NCI-H526 treated with DMSO at 0.1 percent for 48 hours (cell line): ENCODE data around the gene ABHD3.
"Not testable (repeated sequence)": the region's sequence is repeated elsewhere in the genome, so short reads cannot be mapped to it uniquely, and the experiment has no call there.

Experiments
- DNase-seq: peaks from one replicate; lab custom pipeline; 2025; lab: John Stamatoyannopoulos, UW

The ABHD3 gene

GRCh38 chr18:21650311-21650710 lies 54.3 kb downstream of the ABHD3 start:
- DNase-seq, result no peak

DNA sequence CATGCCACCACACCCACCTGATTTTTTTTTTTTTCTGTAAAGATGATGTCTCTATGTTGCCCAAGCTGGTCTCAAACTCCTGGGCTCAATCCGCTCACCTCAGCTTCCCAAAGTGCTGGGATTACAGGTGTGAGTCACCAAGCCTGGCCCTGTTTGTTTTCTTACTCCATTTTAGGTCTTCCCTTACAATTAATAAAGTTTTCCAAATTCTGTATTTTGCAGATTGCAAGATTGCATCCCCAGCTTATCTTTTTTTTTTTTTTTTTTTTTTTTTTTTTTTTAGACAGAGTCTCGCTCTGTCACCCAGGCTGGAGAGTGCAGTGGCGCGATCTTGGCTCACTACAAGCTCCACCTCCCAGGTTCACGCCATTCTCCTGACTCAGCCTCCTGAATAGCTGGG lies 64.2 kb downstream of the ABHD3 start:
- DNase-seq, result not testable (repeated sequence)

DNA sequence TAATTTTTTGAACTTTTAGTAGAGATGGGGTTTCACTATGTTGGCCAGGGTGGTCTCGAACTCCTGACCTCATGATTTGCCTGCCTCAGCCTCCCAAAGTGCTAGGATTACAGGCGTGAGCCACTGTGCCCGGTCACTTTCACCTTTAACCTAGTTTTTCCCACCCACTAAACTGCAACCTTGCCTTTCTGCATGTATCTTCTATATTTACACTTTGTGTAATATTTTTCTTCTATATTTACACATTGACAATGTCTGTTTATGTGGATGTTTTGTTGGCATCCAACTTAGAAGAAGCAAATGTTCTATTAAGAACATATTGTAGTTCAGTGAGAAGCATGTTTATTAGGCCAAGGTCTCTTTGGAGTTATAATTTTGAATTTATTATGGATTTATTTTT lies 65.8 kb downstream of the ABHD3 start:
- DNase-seq, result no peak

GRCh38 chr18:21636769-21637168 lies 67.8 kb downstream of the ABHD3 start:
- DNase-seq, result no peak

DNA sequence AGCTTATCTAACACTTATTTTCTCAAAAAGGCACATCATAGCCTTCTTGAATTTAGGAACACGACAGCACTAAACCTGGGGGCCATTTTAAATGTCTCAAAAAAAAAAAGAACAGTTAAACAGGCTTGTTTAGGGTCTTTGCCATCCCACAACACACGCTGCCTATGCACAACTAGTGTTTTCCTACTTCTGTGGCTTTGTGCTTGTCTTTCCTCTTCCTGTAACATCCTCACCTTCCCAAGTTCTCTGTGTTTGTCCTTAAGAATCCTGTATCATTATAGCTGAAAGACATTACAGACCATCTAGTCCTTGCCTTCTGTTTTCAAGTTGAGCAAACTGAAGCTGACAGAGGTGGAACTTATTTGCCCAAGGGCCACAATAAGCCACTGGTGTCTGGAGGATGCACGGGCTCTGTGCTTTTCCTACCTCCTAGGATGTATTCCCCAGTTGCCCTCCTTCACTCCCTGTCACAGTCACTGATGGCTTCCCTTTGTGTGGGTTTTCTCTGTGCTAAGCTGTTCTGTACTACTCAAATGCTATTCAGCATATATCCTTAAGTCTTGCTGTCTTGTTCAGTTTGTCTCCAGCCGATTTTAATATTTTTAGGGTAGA lies 69.9 kb downstream of the ABHD3 start:
- DNase-seq, result no peak

DNA sequence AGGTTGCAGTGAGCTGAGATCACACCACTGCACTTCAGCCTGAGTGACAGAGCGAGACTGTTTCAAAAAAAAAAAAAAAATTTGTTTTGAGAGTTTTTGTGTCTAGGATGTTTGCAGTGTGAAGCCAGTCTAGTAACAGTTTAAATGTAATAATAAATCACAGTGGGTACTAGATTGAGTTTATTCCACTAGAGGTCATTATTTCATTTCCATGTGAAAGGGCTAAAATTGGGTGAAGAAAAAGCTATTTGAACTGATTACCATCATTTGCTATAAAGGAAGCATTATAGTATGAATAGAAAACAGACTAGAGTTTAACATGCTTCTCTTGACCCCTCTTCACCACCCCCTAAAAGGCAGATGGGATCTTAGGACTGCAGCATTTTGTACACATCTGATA lies 72.2 kb downstream of the ABHD3 start:
- no peak for DNase-seq

DNA sequence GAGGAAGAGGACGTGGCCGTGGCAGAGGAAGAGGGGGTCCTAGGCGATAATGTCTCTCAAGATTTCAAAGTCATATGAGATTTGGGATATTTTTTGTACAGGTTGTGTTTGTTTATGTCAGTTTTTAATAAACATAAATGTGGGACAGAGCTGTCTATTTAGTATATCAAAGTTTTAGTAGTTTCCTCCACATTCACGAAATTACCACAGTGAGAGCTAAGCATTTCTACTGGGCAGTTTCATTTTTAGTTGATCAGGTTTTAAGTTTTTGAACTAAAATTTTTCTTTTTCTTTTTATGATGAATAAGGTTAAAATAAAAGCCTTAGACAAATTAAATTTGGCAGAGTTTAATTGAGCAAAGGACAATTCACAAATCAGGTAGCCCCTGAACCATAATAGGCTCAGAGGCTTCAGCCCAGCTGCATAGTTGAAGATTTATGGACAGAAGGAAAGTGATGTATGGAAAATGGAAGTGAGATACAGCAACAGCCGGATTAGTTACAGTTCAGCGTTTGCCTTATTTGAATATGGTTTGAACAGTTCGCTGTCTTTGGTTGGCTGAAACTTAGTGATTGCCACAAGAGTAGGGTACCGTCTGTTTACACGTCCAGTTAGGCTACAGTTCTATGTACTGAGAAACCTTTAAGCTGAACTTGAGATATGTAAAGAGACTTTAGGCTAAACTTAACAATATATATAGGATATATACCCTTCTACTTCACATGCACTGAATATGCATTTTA lies 75.3 kb downstream of the ABHD3 start:
- DNase-seq, result no peak

DNA sequence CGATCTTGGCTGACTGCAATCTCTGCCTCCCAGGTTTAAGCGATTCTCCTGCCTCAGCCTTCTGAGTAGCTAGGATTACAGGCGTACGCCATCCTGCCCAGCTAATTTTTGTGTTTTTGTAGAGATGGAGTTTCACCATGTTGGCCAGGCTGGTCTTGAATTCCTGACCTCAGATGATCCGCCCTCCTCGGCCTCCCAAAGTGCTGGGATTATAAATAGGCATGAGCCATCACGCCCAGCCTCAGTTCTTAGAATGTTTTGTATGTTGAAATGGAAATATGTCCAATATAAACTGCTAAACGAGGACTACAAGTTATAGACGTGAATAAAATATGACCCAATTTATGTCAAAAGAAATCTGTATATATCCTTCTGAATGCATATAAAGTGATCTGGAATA lies 82.9 kb downstream of the ABHD3 start:
- not testable (repeated sequence) for DNase-seq

DNA sequence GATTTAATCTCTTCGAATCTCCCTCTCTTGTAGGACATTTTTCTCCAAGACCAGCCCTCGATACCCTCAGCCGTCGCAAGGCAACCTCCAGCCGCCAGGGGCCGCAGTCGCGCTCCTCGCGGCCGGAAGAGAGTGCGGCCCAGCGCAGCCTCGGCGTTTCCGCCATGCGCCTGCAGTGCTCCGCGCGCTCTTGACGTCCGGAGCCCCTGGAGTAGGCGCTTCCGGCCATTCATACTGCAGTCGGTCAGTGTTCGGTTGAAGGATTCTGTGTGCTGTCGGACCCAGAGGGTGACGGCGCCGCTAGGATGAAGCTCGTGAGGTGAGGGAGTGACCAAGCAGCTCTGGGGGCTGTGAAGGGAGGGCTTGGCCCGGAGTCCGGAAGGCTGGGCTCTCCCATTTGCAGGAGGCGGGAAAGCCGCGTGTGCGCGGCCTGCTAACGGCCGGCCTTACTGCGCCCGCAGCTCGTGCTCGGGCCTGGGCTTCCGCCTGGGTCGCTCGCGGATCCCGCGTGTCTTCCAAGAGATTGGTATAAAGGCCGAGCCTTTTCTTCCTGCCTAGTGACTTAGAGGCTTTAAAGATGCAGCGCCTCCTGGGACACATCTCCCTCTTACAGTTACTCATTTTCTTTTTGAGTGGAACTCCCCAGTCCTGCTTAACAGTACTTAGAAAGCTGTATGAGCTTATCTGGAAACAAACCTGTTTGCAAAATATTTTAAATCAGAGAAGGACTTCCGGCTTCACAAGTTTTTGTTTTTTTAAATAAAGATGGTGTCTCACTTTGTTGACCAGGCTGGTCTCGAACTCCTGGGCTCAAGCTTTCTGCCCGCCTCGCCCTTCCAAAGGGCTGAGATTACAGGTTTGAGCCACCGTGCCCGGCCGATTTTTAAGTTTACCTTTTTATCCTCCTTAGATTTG lies 92.2 kb downstream of the ABHD3 start, which contains the start of gene SNRPD1:
SNRPD1 (plus strand) TSS at position 190 of the 915 bp plus-strand sequence; CDS start at position 306, 116 bp downstream.
- DNase-seq, result peak; percentile 72

DNA sequence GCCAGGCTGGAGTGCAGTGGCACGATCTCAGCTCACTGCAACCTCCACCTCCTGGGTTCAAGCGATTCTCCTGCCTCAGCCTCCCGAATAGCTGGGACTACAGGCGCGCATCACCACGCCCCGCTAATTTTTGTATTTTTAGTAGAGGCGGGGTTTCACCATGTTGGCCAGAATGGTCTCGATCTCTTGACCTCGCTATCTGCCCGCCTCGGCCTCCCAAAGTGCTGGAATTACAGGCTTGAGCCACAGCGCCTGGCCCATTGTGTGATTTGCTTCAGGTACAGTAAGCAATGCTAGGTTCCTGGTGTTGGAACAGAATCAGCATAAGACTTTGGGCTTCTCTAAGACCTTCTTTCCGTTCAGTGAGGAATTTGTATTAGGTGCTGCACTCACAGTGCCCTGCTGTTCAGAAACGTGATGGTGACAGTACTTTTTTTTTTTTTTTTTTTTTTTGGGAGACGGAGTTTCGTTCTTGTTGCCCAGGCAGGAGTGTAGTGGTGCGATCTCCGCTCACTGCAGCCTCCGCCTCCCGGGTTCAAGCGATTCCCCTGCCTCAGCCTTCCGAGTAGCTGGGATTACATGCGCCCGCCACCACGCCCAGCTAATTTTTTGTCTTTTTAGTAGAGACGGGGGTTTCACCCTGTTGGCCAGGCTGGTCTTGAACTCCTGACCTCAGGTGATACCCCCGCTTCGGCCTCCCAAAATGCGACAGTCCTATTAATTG lies 93.0 kb downstream of the ABHD3 start:
- not testable (repeated sequence) for DNase-seq

DNA sequence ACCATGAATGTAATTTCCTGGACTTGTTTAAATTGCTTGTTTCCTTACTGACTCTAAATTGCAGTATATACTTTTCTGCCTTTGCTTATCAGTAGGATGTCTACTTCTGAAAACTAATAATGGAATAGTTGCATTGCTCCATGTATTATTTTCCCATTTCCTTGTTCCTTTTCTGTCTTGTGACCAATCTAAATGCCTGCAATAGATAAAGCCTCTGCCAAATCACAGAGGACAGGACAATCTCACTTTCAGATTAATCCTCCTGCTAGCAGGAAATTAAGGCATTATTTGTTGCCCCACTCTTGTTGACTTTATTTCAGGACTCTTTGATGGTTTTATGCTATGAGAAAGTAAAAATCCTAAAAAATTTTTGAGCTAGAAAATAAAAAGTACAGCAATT lies 99.4 kb downstream of the ABHD3 start:
- no peak for DNase-seq

- no peak for DNase-seq
Observed at GRCh38 chr18:21604671-21605070, 99.9 kb downstream of the ABHD3 start.

GRCh38 chr18:21602299-21602587 lies 102.3 kb downstream of the ABHD3 start:
- no peak for DNase-seq
